ENCODE measurements around the gene KMT2C.
A peak's percentile ranks its signal among the peaks of the same experiment; 100 is the strongest.
"Not testable (repeated sequence)": the region's sequence is repeated elsewhere in the genome, so short reads cannot be mapped to it uniquely, and the experiment has no call there.

KMT2C gene

DNA sequence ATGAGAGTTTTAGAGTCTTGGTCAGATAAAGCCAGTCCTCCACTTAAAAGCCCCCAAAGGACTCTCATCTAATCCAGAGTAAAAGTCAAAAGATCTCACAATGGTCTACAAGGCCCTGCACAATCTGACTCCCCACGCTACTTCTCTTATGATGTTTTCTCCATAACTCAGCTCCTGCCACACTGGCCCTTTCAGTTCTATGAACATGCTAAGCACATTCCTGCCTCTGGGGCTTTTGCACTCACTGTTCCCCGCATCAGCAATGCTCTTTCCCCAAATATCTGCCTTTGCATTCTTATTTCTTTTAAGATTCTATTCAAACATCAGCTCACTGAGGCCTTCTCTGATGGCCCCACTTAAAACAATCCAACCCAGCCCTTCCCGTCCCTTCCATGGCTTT lies 41.6 kb downstream of the KMT2C start:
- DNase-seq, H3K4me3 Mint-ChIP-seq, ATAC-seq, H3K27ac Mint-ChIP-seq, H3K9me3 Mint-ChIP-seq, H3K27me3 Mint-ChIP-seq: not testable (repeated sequence)
- peaks cover 35% of the 10 kb centered on the region for H3K4me1 Mint-ChIP-seq

DNA sequence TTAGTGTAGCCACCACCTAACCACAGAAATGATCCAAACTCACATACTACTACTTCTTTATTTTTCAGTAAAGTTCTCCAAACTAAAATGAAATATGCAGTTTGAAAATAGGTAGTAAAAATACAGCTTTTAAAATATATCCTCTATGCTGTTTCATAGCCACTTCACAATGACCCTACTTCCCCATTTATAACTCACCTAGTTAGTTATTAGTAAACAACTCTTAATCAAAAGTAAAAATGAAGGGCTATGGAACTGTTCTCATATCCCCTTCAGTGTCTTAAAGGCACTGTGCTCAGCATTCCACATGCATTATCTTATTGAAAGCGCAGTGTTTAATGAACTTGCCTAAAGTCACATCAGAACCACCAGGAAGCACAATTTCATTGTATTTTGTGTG lies 43.5 kb downstream of the KMT2C start:
- Mint-ChIP-seq H3K27ac (peak overlapping the region in 1 of 2 donors; percentile 50), H3K4me3 (no peak overlapping the region), H3K27me3 (no peaks in the 10 kb centered on the region), H3K9me3 (no peaks in the 10 kb centered on the region), H3K4me1 (peaks cover 25% of the 10 kb centered on the region)
- ATAC-seq (no peak), DNase-seq (no peak)

DNA sequence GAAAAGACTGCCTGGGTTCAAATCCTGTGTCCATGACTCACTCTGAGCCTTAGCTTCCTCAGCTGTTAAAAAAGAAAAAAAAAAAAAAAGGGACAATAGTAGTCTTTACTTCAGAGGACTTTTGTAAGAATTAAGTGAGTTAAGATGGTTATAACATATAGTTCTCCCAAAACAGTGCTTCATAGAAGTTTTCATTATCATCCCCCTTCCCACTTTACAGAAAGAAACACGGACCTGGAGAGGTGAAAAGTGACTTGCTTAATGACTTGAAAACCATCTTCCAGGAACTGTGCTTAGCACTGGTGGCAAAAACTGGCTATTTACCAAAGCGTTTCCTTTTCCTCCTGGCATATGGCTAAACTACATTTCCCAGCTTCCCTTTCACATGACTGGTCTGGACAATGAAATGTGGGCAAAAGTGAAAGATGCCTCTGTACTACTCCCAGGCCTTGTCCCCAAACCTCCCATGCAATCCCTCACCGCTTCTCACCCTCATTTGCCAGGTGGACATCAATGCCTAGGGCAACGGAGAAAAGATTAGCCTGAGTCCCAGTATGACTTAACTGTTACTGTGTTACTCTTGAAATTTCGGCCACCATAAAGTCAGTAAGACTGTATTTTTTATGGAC lies 49.6 kb downstream of the KMT2C start:
- not testable (repeated sequence) for H3K27ac Mint-ChIP-seq, H3K4me3 Mint-ChIP-seq, ATAC-seq

DNA sequence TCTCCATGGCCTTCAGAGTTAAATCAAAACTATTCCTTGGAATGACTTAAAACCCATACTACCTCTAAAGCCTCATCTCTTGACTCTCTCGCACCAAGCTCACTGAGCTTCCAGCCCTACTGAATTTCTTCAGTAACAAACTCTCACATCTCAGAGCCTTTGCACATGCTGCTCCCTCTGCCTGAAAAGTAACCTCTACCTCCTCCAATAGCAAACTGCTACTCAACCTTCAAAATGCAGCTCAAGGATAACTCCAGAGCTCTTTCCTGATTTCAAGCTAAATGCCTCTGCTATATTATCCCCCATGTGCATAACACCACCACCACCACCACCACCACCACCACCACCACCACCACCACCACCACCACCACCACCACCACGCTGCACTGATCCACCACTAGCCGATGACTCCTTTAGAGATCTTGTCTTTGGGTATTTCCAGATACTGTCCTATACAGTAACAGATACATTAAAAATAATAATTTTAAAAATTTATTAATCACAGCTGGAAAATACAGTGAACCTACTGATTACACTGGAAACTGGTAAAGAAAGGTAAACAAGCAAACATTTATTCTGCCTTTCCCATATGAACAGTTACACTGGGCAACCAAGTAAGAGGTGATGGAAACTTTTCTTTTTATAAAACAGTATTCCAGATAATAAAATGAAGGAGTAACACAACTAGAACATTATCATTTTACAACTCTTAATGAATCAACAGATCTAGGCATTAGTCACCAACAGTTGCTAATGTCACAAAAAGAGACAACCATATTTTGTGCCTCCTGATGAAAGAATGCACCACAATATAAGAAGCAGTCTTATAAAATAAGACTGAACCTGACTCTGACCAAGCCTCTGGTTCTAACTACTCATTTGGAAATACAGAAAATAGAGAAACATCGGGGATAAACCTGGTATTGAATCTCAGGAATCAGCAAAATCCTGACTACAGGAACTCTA lies 51.3 kb downstream of the KMT2C start:
- H3K27ac Mint-ChIP-seq: not testable (repeated sequence)

More for the DNA sequence above, 49.6 kb downstream of the KMT2C start:
- DNase-seq, H3K4me1 Mint-ChIP-seq, H3K9me3 Mint-ChIP-seq, H3K27me3 Mint-ChIP-seq: not testable (repeated sequence)

DNA sequence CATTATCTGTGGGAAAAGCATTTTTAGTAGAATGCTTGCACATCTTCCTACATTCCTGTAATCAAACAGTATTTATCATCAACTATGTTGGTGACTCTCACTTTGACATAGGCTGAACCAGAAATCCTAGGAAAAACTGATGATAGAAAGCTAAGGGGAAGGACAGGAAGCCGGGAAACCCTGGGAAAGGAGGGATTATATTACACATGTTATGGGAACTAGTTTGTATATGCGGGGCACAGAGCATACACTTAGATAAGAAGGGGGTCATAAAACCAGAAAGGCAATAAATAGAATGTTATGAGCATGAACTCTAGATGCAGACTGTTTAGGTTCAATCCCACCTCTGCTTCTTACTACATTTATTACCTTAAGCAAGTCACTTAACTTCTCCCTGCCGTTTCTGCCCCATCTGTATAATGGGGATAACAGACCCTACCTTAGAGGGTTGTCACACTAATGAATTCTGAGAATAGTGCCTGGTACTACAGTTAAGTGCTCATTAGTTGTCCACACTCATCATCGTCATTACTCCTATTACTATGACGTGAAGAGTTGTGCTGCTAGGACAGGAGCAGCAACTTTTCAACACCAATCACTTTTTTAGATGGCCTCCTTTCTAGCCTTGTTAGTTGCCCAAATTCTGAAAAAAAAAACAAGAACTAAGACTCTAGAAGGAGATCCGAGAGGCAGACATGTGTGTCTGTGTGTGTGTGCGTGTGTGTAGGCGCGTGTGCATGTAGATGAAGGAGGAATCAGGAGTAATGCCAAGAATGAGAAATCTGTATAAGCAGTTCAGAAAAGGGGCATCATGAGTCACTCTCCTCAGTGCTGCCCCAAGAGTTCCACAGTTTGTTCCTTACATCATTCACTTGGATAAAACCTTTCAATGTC lies 52.2 kb downstream of the KMT2C start:
- H3K4me1 Mint-ChIP-seq: peaks cover 19% of the 10 kb centered on the region
- no peaks in the 10 kb centered on the region for H3K9me3 Mint-ChIP-seq
- H3K4me3 Mint-ChIP-seq: no peak overlapping the region
- ATAC-seq (peak; percentile 52), DNase-seq (no peak)
- H3K27me3 Mint-ChIP-seq: no peaks in the 10 kb centered on the region
- H3K27ac Mint-ChIP-seq: no peak overlapping the region

More for the DNA sequence above, 51.3 kb downstream of the KMT2C start:
- DNase-seq, H3K9me3 Mint-ChIP-seq, H3K4me3 Mint-ChIP-seq, H3K4me1 Mint-ChIP-seq, H3K27me3 Mint-ChIP-seq: not testable (repeated sequence)
- ATAC-seq: peak; percentile 70

DNA sequence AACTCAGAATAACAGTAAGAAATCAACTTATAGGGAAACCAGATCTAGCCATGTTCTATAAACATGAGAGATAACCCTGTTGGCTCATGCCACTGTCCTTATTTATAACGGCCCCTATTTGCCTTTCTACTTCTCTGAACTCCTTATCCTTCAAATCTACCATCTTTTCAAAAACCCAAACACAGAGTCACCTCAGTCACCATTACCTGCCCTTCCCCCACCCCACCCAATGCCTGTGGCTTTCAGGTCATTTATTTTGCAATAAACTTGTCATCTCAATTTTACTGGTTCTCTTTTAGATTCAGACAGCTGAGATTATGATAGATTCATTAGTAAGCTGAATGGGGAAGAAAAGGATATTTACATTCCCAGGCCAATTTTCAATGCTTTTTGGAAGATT lies 53.6 kb downstream of the KMT2C start:
- no peak overlapping the region for H3K27ac Mint-ChIP-seq
- ATAC-seq: no peak
- no peaks in the 10 kb centered on the region for H3K27me3 Mint-ChIP-seq
- DNase-seq: no peak
- H3K4me1 Mint-ChIP-seq: peaks cover 26% of the 10 kb centered on the region
- H3K9me3 Mint-ChIP-seq: no peaks in the 10 kb centered on the region
- no peak overlapping the region for H3K4me3 Mint-ChIP-seq

DNA sequence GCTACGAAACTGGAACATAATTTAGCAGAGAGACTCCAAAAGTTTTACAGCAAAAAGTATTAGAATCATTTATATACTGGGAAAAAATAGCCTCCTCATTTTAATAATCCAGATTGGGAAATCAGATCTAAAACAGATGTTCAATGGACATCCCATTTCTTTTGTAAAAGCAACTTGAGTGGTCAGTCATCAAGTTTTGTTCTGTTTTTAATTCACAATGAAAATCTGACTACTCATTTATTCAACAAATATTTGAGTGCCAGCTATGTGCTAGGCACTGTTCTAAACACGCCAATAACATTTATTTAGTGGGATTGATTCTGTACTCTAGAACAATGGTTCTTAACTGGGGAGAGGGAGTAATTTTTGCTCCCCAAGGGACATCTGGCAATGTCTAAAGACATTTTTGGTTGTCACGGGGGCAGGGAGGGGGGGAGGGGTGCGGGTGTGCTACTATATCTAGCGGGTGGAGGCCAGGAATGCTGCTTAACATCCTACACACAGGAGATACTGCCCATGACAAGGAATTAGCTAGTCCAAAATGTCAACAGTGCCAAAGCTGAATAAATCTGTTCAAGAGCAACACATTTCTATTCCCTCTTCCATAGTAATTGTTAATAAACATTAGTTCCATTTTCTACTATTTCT lies 54.7 kb downstream of the KMT2C start:
- H3K27me3 Mint-ChIP-seq, ATAC-seq, H3K9me3 Mint-ChIP-seq, H3K27ac Mint-ChIP-seq, DNase-seq, H3K4me3 Mint-ChIP-seq: not testable (repeated sequence)
- peaks cover 20% of the 10 kb centered on the region for H3K4me1 Mint-ChIP-seq

DNA sequence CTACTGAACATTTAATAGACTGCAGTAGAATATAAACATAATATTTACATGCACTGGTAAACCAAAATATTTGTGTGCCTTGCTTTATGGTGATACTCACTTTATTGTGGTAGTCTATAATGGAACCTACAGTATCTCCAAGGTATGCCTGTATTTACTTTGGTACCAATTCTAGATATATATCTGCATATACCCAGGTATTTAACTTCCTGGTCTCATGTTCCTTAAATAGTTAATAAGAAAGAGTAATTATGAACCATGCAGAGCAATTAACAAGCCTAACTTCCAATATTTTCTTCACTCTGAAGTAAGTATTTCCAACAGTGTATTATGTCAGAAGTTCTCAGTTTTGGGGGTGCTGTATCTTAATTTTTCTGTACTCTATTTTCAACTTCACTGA lies 57.3 kb downstream of the KMT2C start:
- not testable (repeated sequence) for ATAC-seq, DNase-seq, H3K9me3 Mint-ChIP-seq, H3K27me3 Mint-ChIP-seq, H3K4me3 Mint-ChIP-seq, H3K27ac Mint-ChIP-seq
- peaks cover 20% of the 10 kb centered on the region for H3K4me1 Mint-ChIP-seq

DNA sequence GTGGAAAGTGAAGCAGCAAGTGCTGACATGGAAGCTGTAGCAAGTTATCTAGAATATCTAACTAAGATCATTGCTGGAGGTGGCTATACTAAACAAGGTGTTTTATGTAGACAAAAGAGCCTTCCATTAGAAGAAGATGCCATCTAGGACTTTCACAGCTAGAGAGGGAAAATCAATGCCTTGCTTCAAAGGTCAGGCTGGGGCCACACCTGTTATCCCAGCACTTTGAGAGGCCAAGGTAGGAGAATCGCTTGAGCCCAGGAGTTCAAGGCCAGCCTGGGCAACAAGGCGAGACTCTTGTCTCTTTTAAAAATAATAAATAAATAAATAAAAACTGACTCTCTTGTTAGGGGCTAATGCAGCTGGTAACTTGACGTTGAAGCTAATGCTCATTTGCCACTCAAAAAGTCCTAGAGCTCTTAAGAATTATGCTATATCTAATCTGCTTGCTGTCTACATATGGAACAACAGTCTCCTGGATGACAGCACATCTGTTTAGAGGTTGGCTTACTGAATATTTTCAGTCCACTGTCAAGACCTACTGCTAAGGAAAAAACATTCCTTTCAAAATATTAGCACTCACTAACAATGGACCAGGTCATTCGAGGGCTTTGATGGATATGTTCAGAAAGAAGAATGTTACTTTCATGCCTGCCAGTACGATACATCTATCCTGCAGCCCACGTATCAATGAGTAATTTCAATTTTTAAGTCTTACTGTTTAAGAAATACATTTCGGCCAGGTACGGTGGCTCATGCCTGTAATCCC lies 58.9 kb downstream of the KMT2C start:
- H3K9me3 Mint-ChIP-seq: peaks cover 6 to 10% of the 10 kb centered on the region in 2 donors
- peaks cover 30% of the 10 kb centered on the region for H3K4me1 Mint-ChIP-seq
- not testable (repeated sequence) for H3K27ac Mint-ChIP-seq, H3K4me3 Mint-ChIP-seq, H3K27me3 Mint-ChIP-seq, DNase-seq, ATAC-seq

DNA sequence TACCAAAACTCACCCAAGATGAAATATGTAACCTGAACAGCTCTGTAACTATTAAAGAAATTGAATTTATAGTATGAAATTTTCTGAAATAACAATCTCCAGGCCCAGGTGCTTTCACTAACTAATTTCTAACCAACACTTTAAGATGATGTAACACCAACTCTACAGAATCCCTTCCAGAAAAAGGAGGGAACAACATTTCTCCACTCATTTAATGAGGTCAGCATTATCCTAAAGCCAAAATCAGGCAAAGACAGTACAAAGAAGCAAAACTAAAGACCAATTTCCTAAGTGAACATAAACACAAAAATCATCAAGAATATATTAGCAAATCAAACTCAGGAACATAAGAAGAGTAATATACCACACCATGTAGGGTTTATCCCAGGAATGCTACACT lies 65.5 kb downstream of the KMT2C start:
- H3K27ac Mint-ChIP-seq: peak overlapping the region in 1 of 2 donors; percentile 56
- DNase-seq (no peak), ATAC-seq (no peak)
- H3K9me3 Mint-ChIP-seq: peaks cover 6 to 17% of the 10 kb centered on the region in 2 donors
- no peaks in the 10 kb centered on the region for H3K27me3 Mint-ChIP-seq
- H3K4me1 Mint-ChIP-seq: peaks cover 50% of the 10 kb centered on the region
- no peak overlapping the region for H3K4me3 Mint-ChIP-seq

DNA sequence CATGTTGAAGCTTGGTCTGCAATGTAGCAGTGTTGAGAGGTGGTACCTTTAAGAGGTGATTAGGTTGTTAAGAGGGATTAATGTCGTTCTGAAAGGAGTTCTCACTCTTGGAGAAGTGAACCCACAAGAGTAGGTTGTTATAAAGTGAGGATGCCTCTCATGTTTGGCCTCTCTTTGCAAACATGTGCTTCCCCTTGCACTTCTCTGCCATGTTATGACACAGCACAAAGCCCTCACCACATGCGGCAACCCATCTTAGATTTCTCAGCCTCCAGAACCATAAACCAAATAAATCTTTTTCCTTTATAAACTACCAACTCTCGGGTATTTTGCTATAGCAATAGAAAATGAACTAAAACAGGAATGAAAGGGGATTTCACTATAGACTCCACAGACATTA lies 66.3 kb downstream of the KMT2C start:
- peak overlapping the region in 1 of 2 donors; percentile 68 for H3K27ac Mint-ChIP-seq
- ATAC-seq (no peak), DNase-seq (no peak)
- H3K4me3 Mint-ChIP-seq: no peak overlapping the region
- no peaks in the 10 kb centered on the region for H3K27me3 Mint-ChIP-seq
- H3K4me1 Mint-ChIP-seq: peaks cover 56% of the 10 kb centered on the region
- peaks cover 6 to 17% of the 10 kb centered on the region in 2 donors for H3K9me3 Mint-ChIP-seq

DNA sequence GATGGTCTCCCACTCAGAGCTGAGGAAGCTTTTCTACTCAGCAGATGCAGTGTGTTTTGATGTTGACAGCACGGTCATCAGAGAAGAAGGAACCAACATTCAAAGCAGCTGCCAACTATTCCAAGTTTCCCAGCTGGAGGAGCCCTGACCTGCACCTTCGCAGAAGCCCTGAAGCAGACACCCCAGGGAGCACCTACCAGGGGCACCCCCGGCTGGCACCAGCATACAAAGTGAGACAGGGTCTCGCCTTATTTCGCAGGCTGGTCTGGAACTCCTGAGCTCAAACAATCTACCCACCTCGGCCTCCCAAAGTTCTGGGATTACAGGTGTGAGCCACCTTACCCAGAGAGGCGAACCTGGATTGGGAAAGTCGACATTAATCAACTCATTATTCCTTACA lies 68.6 kb downstream of the KMT2C start:
- no peak overlapping the region for H3K27ac Mint-ChIP-seq
- peaks cover 68% of the 10 kb centered on the region for H3K4me1 Mint-ChIP-seq
- H3K27me3 Mint-ChIP-seq: no peaks in the 10 kb centered on the region
- DNase-seq (no peak), ATAC-seq (no peak)
- H3K9me3 Mint-ChIP-seq: peaks cover 0 to 9% of the 10 kb centered on the region in 2 donors
- no peak overlapping the region for H3K4me3 Mint-ChIP-seq

DNA sequence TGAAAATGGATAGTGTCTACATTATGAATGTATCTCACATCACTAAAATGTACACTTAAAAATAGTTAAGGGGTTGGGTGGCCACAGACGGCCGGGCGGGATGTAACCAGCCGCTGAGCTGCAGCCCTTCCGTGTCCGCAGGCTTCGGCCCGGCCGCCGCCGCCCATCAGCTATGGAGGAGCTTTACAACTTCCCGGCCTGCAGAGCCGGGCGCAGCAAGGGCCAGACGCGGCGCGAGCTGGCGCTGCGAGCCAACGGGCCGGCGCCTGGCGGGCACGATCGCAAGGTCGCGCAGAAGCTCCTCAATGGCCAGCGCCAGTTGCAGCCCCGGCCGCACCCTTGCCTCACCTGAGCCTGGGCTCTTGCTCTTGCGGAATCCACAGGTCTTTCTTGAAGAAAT lies 69.1 kb downstream of the KMT2C start:
- Mint-ChIP-seq H3K4me3 (no peak overlapping the region), H3K4me1 (peaks cover 63% of the 10 kb centered on the region), H3K27me3 (no peaks in the 10 kb centered on the region), H3K27ac (no peak overlapping the region), H3K9me3 (peaks cover 0 to 7% of the 10 kb centered on the region in 2 donors)
- ATAC-seq (no peak), DNase-seq (no peak)

DNA sequence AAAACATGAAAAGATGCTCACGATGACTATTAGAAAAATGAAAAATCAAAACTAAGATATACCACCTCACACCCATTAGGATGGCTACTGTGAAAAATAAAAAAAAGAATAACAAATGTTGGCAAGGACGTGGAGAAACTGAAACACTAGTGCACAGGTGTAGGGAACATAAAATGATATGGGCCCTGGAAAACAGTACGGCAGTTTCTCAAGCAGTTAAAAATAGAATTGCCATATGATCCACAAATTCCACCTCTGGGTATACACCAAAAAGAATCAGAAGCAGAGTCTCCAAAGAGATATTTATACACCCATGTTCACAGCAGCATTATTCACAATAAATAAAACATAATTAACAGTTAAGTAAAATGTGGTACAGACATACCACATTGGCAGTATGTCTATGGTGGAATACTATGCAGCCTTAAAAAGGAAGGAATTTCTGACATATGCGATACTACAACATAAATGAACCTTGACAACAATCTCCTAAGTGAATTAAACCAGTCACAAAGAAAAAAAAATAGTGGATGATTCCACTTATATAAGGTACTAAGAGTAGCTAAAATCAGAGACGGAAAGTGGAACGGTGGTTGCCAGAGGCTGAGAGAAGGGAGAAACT lies 69.7 kb downstream of the KMT2C start:
- DNase-seq: no peak
- no peak for ATAC-seq
- Mint-ChIP-seq H3K4me3 (no peak overlapping the region), H3K27me3 (no peaks in the 10 kb centered on the region), H3K4me1 (peaks cover 58% of the 10 kb centered on the region), H3K9me3 (peaks cover 0 to 7% of the 10 kb centered on the region in 2 donors), H3K27ac (peak overlapping the region in 1 of 2 donors; percentile 41)
